ENCODE results near the gene SYNGR2. TPM values are rescaled to one million over a fixed set of nuclear protein-coding genes. Genes with fewer than 3 reads are reported as not detected.

Gene SYNGR2
- total RNA-seq, 1 donor from 2014 or later, result 19.3 TPM

DNA sequence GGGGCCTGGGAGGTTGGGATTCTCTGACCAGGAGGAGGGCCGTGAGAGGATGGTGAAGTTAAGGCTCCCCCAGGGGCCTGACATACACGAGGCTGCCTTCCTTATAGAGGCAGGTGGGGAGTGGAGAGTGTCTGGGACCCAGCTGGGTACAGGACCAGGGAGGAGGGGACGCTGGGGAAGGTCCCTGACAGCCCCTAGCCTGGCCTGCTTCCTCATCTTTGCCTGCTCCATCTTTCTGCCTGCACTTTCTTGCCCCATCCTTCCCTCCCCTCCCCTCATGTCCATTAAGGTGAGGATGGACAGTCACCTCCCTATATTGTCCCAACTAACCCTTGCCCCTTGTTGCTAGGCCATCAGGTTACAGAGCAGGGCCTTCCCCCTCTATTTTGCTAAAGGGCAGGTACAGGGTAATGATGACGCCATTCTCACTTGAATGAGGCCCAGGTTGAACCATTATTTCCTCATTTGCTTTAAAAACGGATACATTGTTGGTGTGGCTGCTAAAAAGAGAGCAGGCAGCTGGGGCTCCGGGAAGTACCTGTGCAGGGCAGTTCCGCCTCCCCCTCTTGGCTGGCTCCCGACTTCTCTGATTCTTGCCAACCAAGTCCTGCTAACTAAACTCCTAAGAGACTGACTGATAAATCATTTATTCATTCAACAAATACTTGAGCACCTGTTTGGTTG is 20.9 kb upstream of the SYNGR2 start:
- Mint-ChIP-seq H3K4me1 (peaks cover 12% of the 10 kb centered on the region), H3K9me3 (no peaks in the 10 kb centered on the region), H3K4me3 (no peak overlapping the region), H3K36me3 (ENCODE audit: low read depth) (no peaks in the 10 kb centered on the region), H3K27me3 (ENCODE audit: low read depth) (no peaks in the 10 kb centered on the region), H3K27ac (ENCODE audit: unreplicated experiment) (no peak overlapping the region)
- TF ChIP-seq, protein P1, sequence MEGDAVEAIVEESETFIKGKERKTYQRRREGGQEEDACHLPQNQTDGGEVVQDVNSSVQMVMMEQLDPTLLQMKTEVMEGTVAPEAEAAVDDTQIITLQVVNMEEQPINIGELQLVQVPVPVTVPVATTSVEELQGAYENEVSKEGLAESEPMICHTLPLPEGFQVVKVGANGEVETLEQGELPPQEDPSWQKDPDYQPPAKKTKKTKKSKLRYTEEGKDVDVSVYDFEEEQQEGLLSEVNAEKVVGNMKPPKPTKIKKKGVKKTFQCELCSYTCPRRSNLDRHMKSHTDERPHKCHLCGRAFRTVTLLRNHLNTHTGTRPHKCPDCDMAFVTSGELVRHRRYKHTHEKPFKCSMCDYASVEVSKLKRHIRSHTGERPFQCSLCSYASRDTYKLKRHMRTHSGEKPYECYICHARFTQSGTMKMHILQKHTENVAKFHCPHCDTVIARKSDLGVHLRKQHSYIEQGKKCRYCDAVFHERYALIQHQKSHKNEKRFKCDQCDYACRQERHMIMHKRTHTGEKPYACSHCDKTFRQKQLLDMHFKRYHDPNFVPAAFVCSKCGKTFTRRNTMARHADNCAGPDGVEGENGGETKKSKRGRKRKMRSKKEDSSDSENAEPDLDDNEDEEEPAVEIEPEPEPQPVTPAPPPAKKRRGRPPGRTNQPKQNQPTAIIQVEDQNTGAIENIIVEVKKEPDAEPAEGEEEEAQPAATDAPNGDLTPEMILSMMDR (conservative IDR thresholded peaks at IDR 0.05), result no peak
- DNase-seq (ENCODE audit: low read depth, low spot score), result no peak

DNA sequence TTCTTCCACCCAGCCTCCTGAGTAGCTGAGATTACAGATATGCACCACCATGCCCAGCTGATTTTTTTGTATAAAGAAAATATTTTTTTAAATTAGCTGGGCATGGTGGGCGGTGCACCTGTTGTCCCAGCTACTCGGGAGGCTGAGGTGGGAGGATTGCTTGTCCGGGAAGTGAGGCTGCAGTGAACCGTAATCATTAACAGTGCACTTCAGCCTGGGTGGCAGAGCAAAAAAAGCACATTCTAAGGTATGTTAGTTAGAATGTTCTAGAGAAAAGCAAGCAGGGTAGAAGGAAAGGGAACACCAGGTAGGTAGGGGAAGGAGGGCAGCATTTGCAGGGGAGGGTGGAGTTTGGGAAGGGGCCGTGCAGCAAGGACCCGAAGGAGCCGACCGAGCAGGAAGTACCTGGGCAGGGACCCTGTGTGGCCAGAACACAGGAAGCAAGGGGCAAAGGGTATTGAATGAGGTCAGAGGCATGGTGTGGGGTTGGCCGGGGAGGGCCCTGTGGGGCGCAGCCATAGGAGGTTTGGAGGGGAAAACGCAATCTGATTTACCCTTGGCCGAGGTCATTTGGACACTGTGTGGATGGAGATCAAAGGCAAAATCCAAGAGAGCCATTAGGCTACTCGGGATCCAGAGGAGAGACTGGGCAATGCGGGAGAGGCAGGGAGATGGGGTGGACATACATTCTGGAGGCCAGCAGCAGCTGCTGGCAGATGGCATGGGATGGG is 19.9 kb upstream of the SYNGR2 start:
- Mint-ChIP-seq H3K27ac (ENCODE audit: unreplicated experiment) (no peak overlapping the region), H3K9me3 (no peaks in the 10 kb centered on the region), H3K27me3 (ENCODE audit: low read depth) (no peaks in the 10 kb centered on the region), H3K36me3 (ENCODE audit: low read depth) (no peaks in the 10 kb centered on the region), H3K4me1 (peaks cover 12% of the 10 kb centered on the region), H3K4me3 (no peak overlapping the region)
- no peak for DNase-seq (ENCODE audit: low read depth, low spot score)
- TF ChIP-seq, protein P1 (conservative IDR thresholded peaks at IDR 0.05), result no peak

DNA sequence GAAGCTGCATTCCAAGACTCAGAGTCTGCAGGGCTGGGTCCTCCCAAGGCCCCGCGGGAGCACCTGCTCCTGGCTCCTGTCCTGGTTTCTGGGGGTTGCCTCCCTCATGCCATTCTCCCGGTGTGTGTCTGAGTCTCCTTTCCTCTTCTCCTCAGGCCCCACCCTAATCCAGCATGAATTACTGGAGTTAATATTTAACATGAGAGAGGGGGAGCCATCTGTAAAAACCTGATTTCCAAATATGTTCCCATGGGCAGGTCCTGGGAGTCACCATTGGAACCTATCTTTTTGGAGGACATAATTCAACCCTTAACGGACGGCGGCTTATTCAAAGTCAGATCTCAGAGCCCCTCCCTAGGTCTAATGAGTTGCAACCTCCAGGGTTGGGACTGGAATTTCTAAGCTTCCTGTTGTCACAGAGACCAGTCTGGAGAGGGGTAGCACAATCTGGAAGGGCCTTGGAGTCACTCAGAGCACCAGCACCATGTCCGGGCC is 16.8 kb upstream of the SYNGR2 start:
- TF ChIP-seq, protein P1 (conservative IDR thresholded peaks at IDR 0.05), result no peak
- DNase-seq (ENCODE audit: low read depth, low spot score), result no peak
- H3K27ac Mint-ChIP-seq (ENCODE audit: unreplicated experiment), result no peak overlapping the region
- H3K4me1 Mint-ChIP-seq, result peaks cover 15% of the 10 kb centered on the region
- H3K36me3 Mint-ChIP-seq (ENCODE audit: low read depth), result no peaks in the 10 kb centered on the region
- H3K9me3 Mint-ChIP-seq, result no peaks in the 10 kb centered on the region
- H3K4me3 Mint-ChIP-seq, result no peak overlapping the region
- no peaks in the 10 kb centered on the region for H3K27me3 Mint-ChIP-seq (ENCODE audit: low read depth)

DNA sequence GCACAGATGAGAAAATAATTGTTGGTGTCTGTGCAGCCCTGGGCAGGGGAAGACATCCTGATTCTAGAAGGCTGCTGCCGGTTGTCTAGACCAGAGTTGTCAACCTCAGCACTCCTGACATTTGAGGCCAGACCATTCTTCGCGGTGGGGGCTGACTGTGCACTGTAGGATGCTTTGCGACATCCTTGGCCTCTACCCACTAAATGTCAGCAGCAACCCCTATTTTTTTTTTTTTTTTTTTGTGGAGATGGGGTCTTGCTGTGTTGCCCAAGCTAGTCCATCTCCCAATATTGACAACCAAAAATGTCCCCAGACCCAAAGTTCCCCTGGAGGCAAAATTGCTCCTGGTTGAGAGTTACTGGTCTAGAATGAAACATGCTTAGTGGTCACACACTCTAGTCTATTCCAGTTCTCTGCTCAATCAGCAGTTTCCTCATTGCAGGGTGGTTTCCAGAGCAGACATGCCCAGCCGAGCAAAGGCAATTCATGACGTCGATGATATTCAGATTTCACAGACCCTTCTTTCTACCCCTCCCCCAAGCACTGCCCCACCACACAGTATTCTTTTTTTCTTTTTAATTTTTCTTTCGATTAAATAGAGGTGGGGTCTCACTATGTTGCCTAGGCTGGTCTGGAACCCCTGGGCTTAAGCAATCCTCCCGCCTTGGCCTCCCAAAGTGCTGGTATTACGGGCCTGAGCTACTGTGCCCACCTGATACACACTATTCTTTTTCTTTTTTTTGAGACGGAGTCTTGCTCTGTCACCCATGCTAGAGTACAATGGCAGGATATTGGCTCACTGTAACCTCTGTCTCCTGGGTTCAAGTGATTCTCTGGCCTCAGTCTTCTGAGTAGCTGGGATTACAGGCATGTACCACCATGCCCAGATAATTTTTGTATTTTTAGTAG is 13.2 kb upstream of the SYNGR2 start:
- TF ChIP-seq, protein P1 (conservative IDR thresholded peaks at IDR 0.05), result no peak
- DNase-seq (ENCODE audit: low read depth, low spot score), result no peak
- no peak overlapping the region for H3K27ac Mint-ChIP-seq (ENCODE audit: unreplicated experiment)
- H3K9me3 Mint-ChIP-seq, result no peaks in the 10 kb centered on the region
- no peaks in the 10 kb centered on the region for H3K36me3 Mint-ChIP-seq (ENCODE audit: low read depth)
- no peak overlapping the region for H3K4me3 Mint-ChIP-seq
- peaks cover 8% of the 10 kb centered on the region for H3K4me1 Mint-ChIP-seq
- no peaks in the 10 kb centered on the region for H3K27me3 Mint-ChIP-seq (ENCODE audit: low read depth)

DNA sequence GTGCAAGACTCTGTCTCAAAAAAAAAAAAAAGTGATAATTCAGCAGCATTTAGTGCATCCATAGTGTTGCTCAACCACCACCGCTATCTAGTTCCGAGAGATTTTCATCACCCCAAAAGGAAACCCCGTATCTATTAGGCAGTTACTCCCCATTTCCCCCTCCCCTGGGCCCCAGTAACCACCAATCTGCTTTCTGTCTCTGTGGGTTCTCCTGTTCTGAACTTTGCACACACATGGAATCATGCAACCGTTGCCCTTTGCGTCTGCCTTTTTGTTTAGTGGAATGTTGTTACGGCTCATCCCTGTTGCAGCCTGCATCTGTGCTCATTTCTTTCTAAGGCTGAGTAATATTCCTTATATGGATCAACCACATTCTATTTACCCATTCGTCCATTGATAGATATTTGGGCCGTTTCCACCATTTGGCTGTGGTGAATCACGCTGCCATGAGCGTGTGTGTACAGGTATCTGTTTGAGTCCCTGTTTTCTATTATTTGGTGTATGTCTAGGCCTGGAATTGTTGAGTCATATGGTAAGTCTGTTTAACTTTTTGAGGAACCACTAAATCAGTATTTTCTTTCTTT is 8.7 kb upstream of the SYNGR2 start:
- DNase-seq (ENCODE audit: low read depth, low spot score), result no peak
- Mint-ChIP-seq H3K36me3 (ENCODE audit: low read depth) (no peaks in the 10 kb centered on the region), H3K9me3 (no peaks in the 10 kb centered on the region), H3K4me3 (no peak overlapping the region), H3K27me3 (ENCODE audit: low read depth) (no peaks in the 10 kb centered on the region), H3K27ac (ENCODE audit: unreplicated experiment) (no peak overlapping the region), H3K4me1 (peaks cover 3% of the 10 kb centered on the region)
- TF ChIP-seq, protein P1 (conservative IDR thresholded peaks at IDR 0.05), result no peak

All from neural crest cell (in vitro differentiated cells).